Esophagus (tissue), 2 donors: ENCODE results near the gene TRIM54. TPM values are rescaled to one million over a fixed set of nuclear protein-coding genes. Genes with fewer than 3 reads are reported as not detected.
"Not testable (repeated sequence)": the region's sequence is repeated elsewhere in the genome, so short reads cannot be mapped to it uniquely, and the experiment has no call there.

Experiments
- H3K27ac ChIP-seq, 2 donors: one replicate each; pipeline ENCODE4 v1.5.1; 2013; ENCODE audit warnings: low read depth in 2 of 2, mild to moderate bottlenecking in 2 of 2, inconsistent platforms in 1 of 2, low read length in 1 of 2, moderate library complexity in 1 of 2
- H3K27me3 ChIP-seq, 2 donors: one replicate each; pipeline ENCODE4 v1.6.1; 2013; ENCODE audit warnings: low read length in 2 of 2, control low read depth in 1 of 2, mild to moderate bottlenecking in 1 of 2; ENCODE audit not compliant: insufficient read depth in 2 of 2, control insufficient read depth in 1 of 2
- H3K36me3 ChIP-seq, 2 donors: one replicate each; pipeline ENCODE4 v1.6.1; 2013; ENCODE audit warnings: low read length in 1 of 2; ENCODE audit not compliant: control insufficient read depth in 2 of 2, insufficient read depth in 2 of 2
- H3K4me1 ChIP-seq, 2 donors: one replicate each; pipeline ENCODE4 v1.6.1; 2013; ENCODE audit warnings: low read length in 1 of 2; ENCODE audit not compliant: control insufficient read depth in 2 of 2, insufficient read depth in 2 of 2
- H3K4me3 ChIP-seq, 2 donors: one replicate each; pipeline ENCODE4 v1.5.1; 2013; ENCODE audit warnings: low read length in 2 of 2, mild to moderate bottlenecking in 2 of 2, low read depth in 1 of 2, moderate library complexity in 1 of 2
- H3K9me3 ChIP-seq, 2 donors: one replicate each; pipeline ENCODE4 v1.6.1; 2013; ENCODE audit warnings: mild to moderate bottlenecking in 2 of 2, low read depth in 1 of 2, low read length in 1 of 2, moderate library complexity in 1 of 2; ENCODE audit not compliant: control insufficient read depth in 2 of 2, insufficient read depth in 1 of 2
- WGBS, 2 donors: extraction: QIAGEN DNeasy Blood & Tissue Kit; methylation state at CpG; one replicate each; pipeline ENCODE4 v1.1.7; 2013; 5-methylcytosine and 5-hydroxymethylcytosine counted together
- polyA plus RNA-seq, 2 donors: library from polyadenylated mRNA; stranded (reverse); fragments of 200-250 nt; gene quantifications; one replicate each; pipeline ENCODE4 v1.2.3, GENCODE V29; 2013
- donor health status: healthy with polysubstance abuse.
- donor health status: Bipolar disorder and iron deficiency.

The TRIM54 gene
- polyA plus RNA-seq, 2 donors, result 0.05 to 0.18 TPM

GRCh38 chr2:27264753-27265535 lies 17.3 kb upstream of the TRIM54 start:
- peaks cover 8 to 13% of the 10 kb centered on the region in 2 donors for H3K4me1 ChIP-seq
- WGBS, 2 donors, result 4% methylated on average over 55 to 56 of the region's 56 CpGs
- H3K27ac ChIP-seq, result no peak overlapping the region
- H3K27me3 ChIP-seq, result peaks cover 0 to 33% of the 10 kb centered on the region in 2 donors
- no peaks in the 10 kb centered on the region for H3K9me3 ChIP-seq
- peak overlapping the region in 1 of 2 donors; percentile 24 for H3K4me3 ChIP-seq
- H3K36me3 ChIP-seq, result no peaks in the 10 kb centered on the region

- peaks cover 0 to 27% of the 10 kb centered on the region in 2 donors for H3K27me3 ChIP-seq
- no peaks in the 10 kb centered on the region for H3K9me3 ChIP-seq
- no peaks in the 10 kb centered on the region for H3K36me3 ChIP-seq
- H3K4me1 ChIP-seq, result peaks cover 8 to 13% of the 10 kb centered on the region in 2 donors
- no peak overlapping the region for H3K27ac ChIP-seq
- H3K4me3 ChIP-seq, result no peak overlapping the region
Measured at GRCh38 chr2:27265536-27265870, 16.7 kb upstream of the TRIM54 start.

GRCh38 chr2:27268296-27268695 lies 13.9 kb upstream of the TRIM54 start:
- not testable (repeated sequence) for H3K4me3 ChIP-seq, H3K27ac ChIP-seq, H3K9me3 ChIP-seq, H3K36me3 ChIP-seq, H3K4me1 ChIP-seq
- peaks cover 0 to 11% of the 10 kb centered on the region in 2 donors for H3K27me3 ChIP-seq
- 91 to 92% methylated on average over 12 to 13 of the region's 13 CpGs for WGBS, 2 donors

- WGBS, 2 donors, result 68 to 70% methylated on average over 3 of the region's 3 CpGs
- H3K4me3 ChIP-seq, result no peak overlapping the region
- no peak overlapping the region for H3K27ac ChIP-seq
- H3K9me3 ChIP-seq, result no peaks in the 10 kb centered on the region
- peaks cover 0 to 6% of the 10 kb centered on the region in 2 donors for H3K27me3 ChIP-seq
- H3K36me3 ChIP-seq, result no peaks in the 10 kb centered on the region
- H3K4me1 ChIP-seq, result peaks cover 0 to under 1% of the 10 kb centered on the region in 2 donors
Measured at GRCh38 chr2:27270131-27270530, 12.1 kb upstream of the TRIM54 start.

GRCh38 chr2:27270670-27271069 lies 11.6 kb upstream of the TRIM54 start:
- peaks cover 0 to under 1% of the 10 kb centered on the region in 2 donors for H3K27me3 ChIP-seq
- no peak overlapping the region for H3K27ac ChIP-seq
- H3K36me3 ChIP-seq, result no peaks in the 10 kb centered on the region
- H3K4me1 ChIP-seq, result no peaks in the 10 kb centered on the region
- no peak overlapping the region for H3K4me3 ChIP-seq
- 67 to 69% methylated on average over 2 of the region's 2 CpGs for WGBS, 2 donors
- no peaks in the 10 kb centered on the region for H3K9me3 ChIP-seq

GRCh38 chr2:27271631-27272340 lies 10.4 kb upstream of the TRIM54 start:
- Histone ChIP-seq H3K27ac (no peak overlapping the region), H3K4me1 (no peaks in the 10 kb centered on the region), H3K36me3 (no peaks in the 10 kb centered on the region), H3K4me3 (no peak overlapping the region), H3K27me3 (no peaks in the 10 kb centered on the region), H3K9me3 (no peaks in the 10 kb centered on the region)
- 65 to 68% methylated on average over 11 of the region's 11 CpGs for WGBS, 2 donors

- H3K36me3 ChIP-seq, H3K9me3 ChIP-seq, H3K27me3 ChIP-seq, H3K4me1 ChIP-seq, H3K27ac ChIP-seq, H3K4me3 ChIP-seq: not testable (repeated sequence)
- WGBS, 2 donors, result 71 to 76% methylated on average over 15 of the region's 15 CpGs
Measured at GRCh38 chr2:27272537-27273522, 9.4 kb upstream of the TRIM54 start.

GRCh38 chr2:27275211-27276150 lies 6.7 kb upstream of the TRIM54 start, which contains the start of gene DNAJC5G:
Gene DNAJC5G, plus strand, starts transcription at chr2:27275433. Its CDS starts 1,296 bp downstream, at chr2:27276729.
- Histone ChIP-seq H3K4me1 (no peaks in the 10 kb centered on the region), H3K27ac (no peak within 1 kb of the TSS), H3K36me3 (no peaks in the 10 kb centered on the region), H3K27me3 (no peaks in the 10 kb centered on the region), H3K9me3 (no peaks in the 10 kb centered on the region), H3K4me3 (no peak within 1 kb of the TSS)
- 81 to 85% methylated on average over 39 of the region's 39 CpGs for WGBS, 2 donors
